ENCODE results near the gene SOST. TPM values are rescaled to one million over a fixed set of nuclear protein-coding genes. Genes with fewer than 3 reads are reported as not detected.

SOST gene
- total RNA-seq, 3 donors from 2014 or later (not counting 1 experiment from before 2014, with no cell fraction given), result not detected

DNA sequence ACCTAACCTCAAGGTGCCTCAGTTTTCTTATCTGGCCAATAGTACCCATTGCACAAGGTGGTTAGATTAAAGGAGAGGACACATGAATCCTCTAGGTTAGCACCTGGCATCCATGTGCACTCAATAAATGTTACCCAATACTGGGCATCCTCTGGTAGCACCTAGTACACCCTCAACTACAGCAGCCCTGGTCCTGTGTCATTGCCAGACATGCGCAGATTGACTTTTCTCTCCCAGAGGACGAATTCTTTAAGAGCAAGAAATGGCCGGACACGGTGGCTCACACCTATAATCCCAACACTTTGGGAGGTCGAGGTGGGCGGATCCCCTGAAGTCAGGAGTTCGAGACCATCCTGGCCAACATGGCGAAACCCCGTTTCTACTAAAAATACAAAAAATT, 12.9 kb upstream of the SOST start:
- no peak overlapping the region for H3K4me3 Mint-ChIP-seq
- Histone ChIP-seq H3K9me3 (ENCODE audit: control insufficient read depth, insufficient read depth, low read length) (no peaks in the 10 kb centered on the region), H3K4me3 (ENCODE audit: low read length) (no peak overlapping the region), H3K4me1 (ENCODE audit: control insufficient read depth, insufficient read depth, low read length) (peaks cover 26% of the 10 kb centered on the region), H3K36me3 (ENCODE audit: control insufficient read depth, insufficient read depth, low read length) (no peaks in the 10 kb centered on the region), H3K27me3 (ENCODE audit: control insufficient read depth, insufficient read depth, low read length) (no peaks in the 10 kb centered on the region), H3K27ac (ENCODE audit: low read length) (no peak overlapping the region)
- intact Hi-C loops (cut with micrococcal nuclease), result no loop called here
- 93% methylated on average over 9 of the region's 9 CpGs for WGBS (ENCODE audit: insufficient coverage)
- no peaks in the 10 kb centered on the region for H3K9me3 Mint-ChIP-seq
- no peak for ATAC-seq
- no peak for DNase-seq
- H3K4me1 Mint-ChIP-seq, result peaks cover 4 to 29% of the 10 kb centered on the region in 2 donors
- peaks cover 0 to 2% of the 10 kb centered on the region in 2 donors for H3K27me3 Mint-ChIP-seq (ENCODE audit: low read depth in 2 of 2)
- no peaks in the 10 kb centered on the region for H3K36me3 Mint-ChIP-seq
- TF ChIP-seq, protein P1, sequence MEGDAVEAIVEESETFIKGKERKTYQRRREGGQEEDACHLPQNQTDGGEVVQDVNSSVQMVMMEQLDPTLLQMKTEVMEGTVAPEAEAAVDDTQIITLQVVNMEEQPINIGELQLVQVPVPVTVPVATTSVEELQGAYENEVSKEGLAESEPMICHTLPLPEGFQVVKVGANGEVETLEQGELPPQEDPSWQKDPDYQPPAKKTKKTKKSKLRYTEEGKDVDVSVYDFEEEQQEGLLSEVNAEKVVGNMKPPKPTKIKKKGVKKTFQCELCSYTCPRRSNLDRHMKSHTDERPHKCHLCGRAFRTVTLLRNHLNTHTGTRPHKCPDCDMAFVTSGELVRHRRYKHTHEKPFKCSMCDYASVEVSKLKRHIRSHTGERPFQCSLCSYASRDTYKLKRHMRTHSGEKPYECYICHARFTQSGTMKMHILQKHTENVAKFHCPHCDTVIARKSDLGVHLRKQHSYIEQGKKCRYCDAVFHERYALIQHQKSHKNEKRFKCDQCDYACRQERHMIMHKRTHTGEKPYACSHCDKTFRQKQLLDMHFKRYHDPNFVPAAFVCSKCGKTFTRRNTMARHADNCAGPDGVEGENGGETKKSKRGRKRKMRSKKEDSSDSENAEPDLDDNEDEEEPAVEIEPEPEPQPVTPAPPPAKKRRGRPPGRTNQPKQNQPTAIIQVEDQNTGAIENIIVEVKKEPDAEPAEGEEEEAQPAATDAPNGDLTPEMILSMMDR (IDR thresholded peaks at IDR 0.05), result no peak
- H3K27ac Mint-ChIP-seq, result no peak overlapping the region

DNA sequence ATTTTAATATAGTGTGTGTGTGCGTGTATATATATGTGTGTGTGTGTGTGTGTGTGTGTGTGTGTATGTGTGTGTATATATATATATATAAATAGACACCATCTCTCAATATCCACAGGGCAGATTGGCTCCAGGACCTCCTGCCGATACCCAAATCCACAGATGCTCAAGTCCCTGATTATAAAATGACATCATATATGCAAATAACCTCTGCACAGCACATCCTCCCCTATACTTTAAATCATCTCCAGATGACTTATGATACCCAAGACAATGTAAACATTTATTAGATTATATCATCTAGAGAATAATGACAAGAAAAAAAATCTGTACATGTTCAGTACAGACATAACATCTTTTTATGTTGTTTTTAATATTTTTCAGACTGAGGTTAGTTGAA, 12.4 kb upstream of the SOST start:
- ATAC-seq (no peak), DNase-seq (no peak)
- TF ChIP-seq, protein P1 (IDR thresholded peaks at IDR 0.05), result no peak
- H3K27ac ChIP-seq (ENCODE audit: low read length), result no peak overlapping the region
- intact Hi-C loops (cut with micrococcal nuclease), result no loop called here
- no peaks in the 10 kb centered on the region for H3K9me3 ChIP-seq (ENCODE audit: control insufficient read depth, insufficient read depth, low read length)
- peaks cover 4 to 29% of the 10 kb centered on the region in 2 donors for H3K4me1 Mint-ChIP-seq
- WGBS (ENCODE audit: insufficient coverage), result 100% methylated on average over 1 of the region's 2 CpGs
- H3K36me3 ChIP-seq (ENCODE audit: control insufficient read depth, insufficient read depth, low read length), result no peaks in the 10 kb centered on the region
- peaks cover 4 to 7% of the 10 kb centered on the region in 2 donors for H3K27me3 Mint-ChIP-seq (ENCODE audit: low read depth in 2 of 2)
- H3K36me3 Mint-ChIP-seq, result no peaks in the 10 kb centered on the region
- H3K27me3 ChIP-seq (ENCODE audit: control insufficient read depth, insufficient read depth, low read length), result no peaks in the 10 kb centered on the region
- H3K27ac Mint-ChIP-seq, result no peak overlapping the region
- no peaks in the 10 kb centered on the region for H3K9me3 Mint-ChIP-seq
- peaks cover 26% of the 10 kb centered on the region for H3K4me1 ChIP-seq (ENCODE audit: control insufficient read depth, insufficient read depth, low read length)
- H3K4me3 Mint-ChIP-seq, result no peak overlapping the region
- H3K4me3 ChIP-seq (ENCODE audit: low read length), result no peak overlapping the region

DNA sequence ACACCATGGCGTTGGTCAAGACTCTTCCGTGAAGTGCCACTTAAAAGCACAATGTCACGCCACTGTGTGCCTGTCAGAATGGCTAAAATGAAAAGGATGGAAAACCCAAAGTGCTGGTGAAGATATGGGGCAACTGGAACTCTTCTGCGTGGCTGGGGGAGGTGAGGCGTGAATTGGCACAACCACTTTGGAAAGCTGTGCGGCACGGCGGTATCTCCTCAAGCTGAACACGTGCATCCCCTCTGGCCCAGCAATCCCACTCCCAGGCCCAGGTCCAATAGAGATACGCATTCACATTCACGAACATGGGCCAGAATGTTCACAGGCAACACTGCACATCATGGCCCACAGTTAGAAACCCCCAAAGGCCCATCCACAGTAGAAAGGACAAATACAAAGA, 11.3 kb upstream of the SOST start:
- Histone ChIP-seq H3K36me3 (ENCODE audit: control insufficient read depth, insufficient read depth, low read length) (no peaks in the 10 kb centered on the region), H3K27me3 (ENCODE audit: control insufficient read depth, insufficient read depth, low read length) (no peaks in the 10 kb centered on the region), H3K27ac (ENCODE audit: low read length) (no peak overlapping the region), H3K9me3 (ENCODE audit: control insufficient read depth, insufficient read depth, low read length) (no peaks in the 10 kb centered on the region), H3K4me1 (ENCODE audit: control insufficient read depth, insufficient read depth, low read length) (peaks cover 26% of the 10 kb centered on the region), H3K4me3 (ENCODE audit: low read length) (no peak overlapping the region)
- TF ChIP-seq, protein P1 (IDR thresholded peaks at IDR 0.05), result no peak
- DNase-seq (no peak), ATAC-seq (no peak)
- Mint-ChIP-seq H3K36me3 (no peaks in the 10 kb centered on the region), H3K9me3 (no peaks in the 10 kb centered on the region), H3K4me1 (peaks cover 4 to 24% of the 10 kb centered on the region in 2 donors), H3K27ac (no peak overlapping the region), H3K4me3 (no peak overlapping the region), H3K27me3 (ENCODE audit: low read depth in 2 of 2) (peaks cover 4 to 10% of the 10 kb centered on the region in 2 donors)
- intact Hi-C loops (cut with micrococcal nuclease), result no loop called here
- 96% methylated on average over 11 of the region's 11 CpGs for WGBS (ENCODE audit: insufficient coverage)

DNA sequence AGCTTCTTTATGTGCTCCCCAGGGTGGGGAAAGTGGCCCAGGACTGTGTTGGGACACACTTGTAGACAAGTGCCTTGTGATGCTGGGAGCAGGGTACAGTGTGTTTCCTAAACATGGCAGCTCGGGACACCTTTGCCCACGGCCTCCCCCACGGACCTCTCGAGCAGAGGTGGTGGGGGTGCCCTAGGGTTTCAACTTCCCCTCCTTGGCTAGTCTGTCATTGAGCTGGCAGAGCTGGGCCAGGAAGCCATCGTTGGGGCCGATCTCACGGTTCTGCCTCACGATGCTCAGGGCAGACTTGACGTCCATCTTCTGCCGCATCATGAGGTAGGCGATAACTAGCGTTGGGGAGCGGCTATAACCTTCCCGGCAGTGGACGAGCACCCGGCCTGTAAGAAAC, 10.8 kb upstream of the SOST start:
- TF ChIP-seq, protein P1 (IDR thresholded peaks at IDR 0.05), result no peak
- no peaks in the 10 kb centered on the region for H3K36me3 ChIP-seq (ENCODE audit: control insufficient read depth, insufficient read depth, low read length)
- ATAC-seq (no peak), DNase-seq (no peak)
- WGBS (ENCODE audit: insufficient coverage), result 90% methylated on average over 16 of the region's 16 CpGs
- Mint-ChIP-seq H3K27ac (no peak overlapping the region), H3K4me1 (peaks cover 4 to 21% of the 10 kb centered on the region in 2 donors), H3K9me3 (no peaks in the 10 kb centered on the region), H3K27me3 (ENCODE audit: low read depth in 2 of 2) (peaks cover 4 to 10% of the 10 kb centered on the region in 2 donors), H3K36me3 (no peaks in the 10 kb centered on the region), H3K4me3 (no peak overlapping the region)
- no peak overlapping the region for H3K4me3 ChIP-seq (ENCODE audit: low read length)
- H3K27me3 ChIP-seq (ENCODE audit: control insufficient read depth, insufficient read depth, low read length), result no peaks in the 10 kb centered on the region
- H3K9me3 ChIP-seq (ENCODE audit: control insufficient read depth, insufficient read depth, low read length), result no peaks in the 10 kb centered on the region
- no peak overlapping the region for H3K27ac ChIP-seq (ENCODE audit: low read length)
- peaks cover 23% of the 10 kb centered on the region for H3K4me1 ChIP-seq (ENCODE audit: control insufficient read depth, insufficient read depth, low read length)
- intact Hi-C loops (cut with micrococcal nuclease), result no loop called here

Data from natural killer cell (primary cell).